Neural progenitor cell (in vitro differentiated cells): Measurements from ENCODE around the gene MPPE1. TPM values are rescaled to one million over a fixed set of nuclear protein-coding genes. Genes with fewer than 3 reads are reported as not detected.

ENCODE experiments used
- DNase-seq: peaks from one replicate; pipeline ENCODE4 v3.0.0-alpha.2; 2016; ENCODE audit warnings: low spot score
- H2AFZ ChIP-seq: fragments of 200-600 bp; sonication (generic); replicated peaks from 2 replicates; pipeline ENCODE4 v1.6.1; 2016; ENCODE audit warnings: antibody characterized with exemption
- H3F3A ChIP-seq: fragments of 200-600 bp; sonication (generic); 2 replicates; pipeline ENCODE4 v1.6.1; 2016; ENCODE audit warnings: antibody characterized with exemption, low read depth
- H3K27ac ChIP-seq: fragments of 200-600 bp; sonication (generic); 2 replicates; pipeline ENCODE4 v1.5.1; 2016; ENCODE audit warnings: mild to moderate bottlenecking
- H3K27me3 ChIP-seq: fragments of 200-600 bp; sonication (generic); 2 replicates; pipeline ENCODE4 v1.6.1; 2016; ENCODE audit warnings: mild to moderate bottlenecking, moderate library complexity
- H3K36me3 ChIP-seq: fragments of 200-600 bp; sonication (generic); 2 replicates; pipeline ENCODE4 v1.5.1; 2016
- H3K4me1 ChIP-seq: fragments of 200-600 bp; sonication (generic); 2 replicates; pipeline ENCODE4 v1.6.1; 2016; ENCODE audit warnings: mixed run types
- H3K4me2 ChIP-seq: fragments of 200-600 bp; sonication (generic); 2 replicates; pipeline ENCODE4 v1.6.1; 2016
- H3K4me3 ChIP-seq: fragments of 200-600 bp; sonication (generic); 2 replicates; pipeline ENCODE4 v1.5.1; 2016
- H3K79me2 ChIP-seq: fragments of 200-600 bp; sonication (generic); 2 replicates; pipeline ENCODE4 v1.6.1; 2016; ENCODE audit warnings: low read depth
- H3K9ac ChIP-seq: fragments of 200-600 bp; sonication (generic); 2 replicates; pipeline ENCODE4 v1.6.1; 2016
- H3K9me3 ChIP-seq: fragments of 200-600 bp; sonication (generic); 2 replicates; pipeline ENCODE4 v1.5.1; 2016; ENCODE audit warnings: low read depth
- H4K20me1 ChIP-seq: fragments of 200-600 bp; sonication (generic); 2 replicates; pipeline ENCODE4 v1.6.1; 2016; ENCODE audit warnings: low read depth
- H3K27ac Mint-ChIP-seq: 3 replicates; pipeline ENCODE4 v1.8.0; 2021; ENCODE audit warnings: mixed read lengths
- H3K27me3 Mint-ChIP-seq: 2 replicates; pipeline ENCODE4 v1.8.0; 2022; ENCODE audit warnings: low read depth, mild to moderate bottlenecking, inconsistent platforms, moderate library complexity, mixed read lengths; ENCODE audit not compliant: insufficient read depth
- H3K36me3 Mint-ChIP-seq: 3 replicates; pipeline ENCODE4 v1.8.0; 2021; ENCODE audit warnings: mixed read lengths
- H3K4me1 Mint-ChIP-seq: 3 replicates; pipeline ENCODE4 v1.8.0; 2021; ENCODE audit warnings: mixed read lengths
- H3K4me3 Mint-ChIP-seq: 3 replicates; pipeline ENCODE4 v1.8.0; 2021; ENCODE audit warnings: mild to moderate bottlenecking, moderate library complexity, mixed read lengths
- H3K9me3 Mint-ChIP-seq: 3 replicates; pipeline ENCODE4 v1.8.0; 2020; ENCODE audit warnings: mixed read lengths
- EZH2 ChIP-seq: fragments of 200-600 bp; sonication (generic); IDR thresholded peaks from 2 replicates; pipeline ENCODE4 v1.6.1; 2017; ENCODE audit warnings: antibody characterized with exemption, mild to moderate bottlenecking, moderate library complexity
- EZH2phosphoT487 ChIP-seq: fragments of 200-600 bp; sonication (generic); IDR thresholded peaks from 2 replicates; pipeline ENCODE4 v1.6.1; 2017; ENCODE audit warnings: antibody characterized with exemption
- total RNA-seq: library from RNA; depleted of rRNA; stranded (reverse); fragments of >200 nt; gene quantifications from 2 replicates; pipeline ENCODE4 v1.2.3, GENCODE V29; 2015; ENCODE audit warnings: low replicate concordance
- TF ChIP-seq, protein P1 (sequence below): fragments of 200-600 bp; sonication (generic); IDR thresholded peaks from 2 replicates; pipeline ENCODE4 v1.5.1; 2017; ENCODE audit warnings: antibody characterized with exemption, mild to moderate bottlenecking

MPPE1 gene
- total RNA-seq, 1 donor from 2014 or later: 17.3 TPM

DNA sequence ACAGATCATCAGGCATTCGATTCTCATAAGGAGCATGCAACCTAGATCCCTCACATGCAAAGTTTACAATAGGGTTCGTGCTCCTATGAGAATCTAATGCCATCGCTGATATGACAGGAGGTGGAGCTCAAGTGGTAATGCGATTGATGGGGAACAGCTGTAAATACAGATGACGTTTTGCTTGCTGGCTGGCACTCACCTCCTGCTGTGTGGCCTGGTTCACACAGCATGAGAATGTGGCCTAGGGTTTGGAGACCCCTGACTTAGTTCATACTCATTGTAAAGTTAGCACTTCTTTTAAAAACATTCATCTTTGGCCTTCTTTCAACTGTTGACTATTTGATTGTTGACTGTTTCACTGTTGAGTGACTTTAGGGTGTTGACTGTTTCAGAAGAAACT lies 65.6 kb downstream of the MPPE1 start:
- Mint-ChIP-seq H3K9me3 (no peaks in the 10 kb centered on the region), H3K36me3 (no peaks in the 10 kb centered on the region), H3K4me1 (peaks cover 12% of the 10 kb centered on the region), H3K4me3 (no peak overlapping the region), H3K27ac (no peak overlapping the region), H3K27me3 (no peaks in the 10 kb centered on the region)
- Histone ChIP-seq H2AFZ (no peak overlapping the region), H3K4me3 (no peak overlapping the region), H3F3A (no peaks in the 10 kb centered on the region), H4K20me1 (no peaks in the 10 kb centered on the region), H3K27me3 (no peaks in the 10 kb centered on the region), H3K9ac (no peak overlapping the region), H3K4me1 (peaks cover 14% of the 10 kb centered on the region), H3K9me3 (no peaks in the 10 kb centered on the region), H3K36me3 (no peaks in the 10 kb centered on the region), H3K4me2 (no peak overlapping the region), H3K79me2 (no peaks in the 10 kb centered on the region), H3K27ac (no peak overlapping the region)
- TF ChIP-seq, protein P1, sequence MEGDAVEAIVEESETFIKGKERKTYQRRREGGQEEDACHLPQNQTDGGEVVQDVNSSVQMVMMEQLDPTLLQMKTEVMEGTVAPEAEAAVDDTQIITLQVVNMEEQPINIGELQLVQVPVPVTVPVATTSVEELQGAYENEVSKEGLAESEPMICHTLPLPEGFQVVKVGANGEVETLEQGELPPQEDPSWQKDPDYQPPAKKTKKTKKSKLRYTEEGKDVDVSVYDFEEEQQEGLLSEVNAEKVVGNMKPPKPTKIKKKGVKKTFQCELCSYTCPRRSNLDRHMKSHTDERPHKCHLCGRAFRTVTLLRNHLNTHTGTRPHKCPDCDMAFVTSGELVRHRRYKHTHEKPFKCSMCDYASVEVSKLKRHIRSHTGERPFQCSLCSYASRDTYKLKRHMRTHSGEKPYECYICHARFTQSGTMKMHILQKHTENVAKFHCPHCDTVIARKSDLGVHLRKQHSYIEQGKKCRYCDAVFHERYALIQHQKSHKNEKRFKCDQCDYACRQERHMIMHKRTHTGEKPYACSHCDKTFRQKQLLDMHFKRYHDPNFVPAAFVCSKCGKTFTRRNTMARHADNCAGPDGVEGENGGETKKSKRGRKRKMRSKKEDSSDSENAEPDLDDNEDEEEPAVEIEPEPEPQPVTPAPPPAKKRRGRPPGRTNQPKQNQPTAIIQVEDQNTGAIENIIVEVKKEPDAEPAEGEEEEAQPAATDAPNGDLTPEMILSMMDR: no peak
- TF ChIP-seq EZH2: no peak
- no peak for TF ChIP-seq EZH2phosphoT487
- DNase-seq: no peak

DNA sequence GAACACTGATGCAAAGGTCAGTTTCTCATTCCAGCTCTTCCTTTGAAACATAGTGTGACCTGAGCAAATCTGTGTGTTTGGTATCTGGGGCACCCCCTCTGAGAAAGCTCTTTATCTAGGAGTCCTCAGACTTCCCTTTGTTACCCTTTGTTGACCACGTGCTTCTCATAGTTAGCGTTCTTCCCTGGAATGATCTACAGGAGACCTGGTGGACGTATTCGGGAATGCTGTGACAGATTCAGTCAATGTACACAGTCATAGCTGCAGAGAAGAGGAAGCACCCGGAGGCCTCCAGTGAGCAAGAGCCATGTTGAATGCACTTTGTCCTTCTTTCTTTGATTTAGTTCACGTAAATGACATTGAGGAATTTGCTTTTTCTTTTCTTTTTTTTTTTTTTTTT lies 67.6 kb downstream of the MPPE1 start:
- Histone ChIP-seq H2AFZ (peak overlapping the region; percentile 95), H3K4me2 (no peak overlapping the region), H3K4me3 (no peak overlapping the region), H3F3A (no peaks in the 10 kb centered on the region), H3K27me3 (no peaks in the 10 kb centered on the region), H3K4me1 (peaks cover 14% of the 10 kb centered on the region), H4K20me1 (no peaks in the 10 kb centered on the region), H3K9ac (no peak overlapping the region), H3K9me3 (no peaks in the 10 kb centered on the region), H3K79me2 (no peaks in the 10 kb centered on the region), H3K27ac (no peak overlapping the region), H3K36me3 (no peaks in the 10 kb centered on the region)
- Mint-ChIP-seq H3K9me3 (no peaks in the 10 kb centered on the region), H3K27me3 (no peaks in the 10 kb centered on the region), H3K4me1 (peaks cover 12% of the 10 kb centered on the region), H3K27ac (peak overlapping the region; percentile 9), H3K36me3 (no peaks in the 10 kb centered on the region), H3K4me3 (no peak overlapping the region)
- peak; percentile 58 for DNase-seq
- TF ChIP-seq EZH2phosphoT487: no peak
- no peak for TF ChIP-seq EZH2
- TF ChIP-seq, protein P1: peak; percentile 13

DNA sequence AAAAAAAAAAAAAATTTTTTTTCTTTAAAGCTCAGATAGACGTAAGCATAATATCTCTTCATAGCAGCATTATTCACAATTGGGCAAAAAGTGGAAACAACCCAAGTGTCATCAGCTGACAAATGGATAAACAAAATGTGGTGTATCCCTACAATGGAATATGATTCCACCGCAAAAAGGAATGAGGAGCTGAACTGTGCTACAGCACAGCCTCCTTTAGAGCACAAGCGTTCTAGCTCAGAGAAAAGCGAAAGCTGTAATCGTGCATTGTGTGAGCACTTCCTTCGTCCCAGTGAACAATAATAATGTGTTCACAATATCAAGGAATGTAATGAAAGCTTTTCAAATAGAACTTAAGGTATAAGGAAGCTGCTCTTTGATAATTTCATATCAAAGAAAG lies 68.6 kb downstream of the MPPE1 start:
- H3K4me1 Mint-ChIP-seq: peaks cover 12% of the 10 kb centered on the region
- no peak overlapping the region for H3K27ac ChIP-seq
- no peak overlapping the region for H3K4me3 ChIP-seq
- H4K20me1 ChIP-seq: no peaks in the 10 kb centered on the region
- no peaks in the 10 kb centered on the region for H3K36me3 Mint-ChIP-seq
- no peaks in the 10 kb centered on the region for H3K27me3 ChIP-seq
- H3K9me3 Mint-ChIP-seq: no peaks in the 10 kb centered on the region
- H3K27ac Mint-ChIP-seq: no peak overlapping the region
- H3K36me3 ChIP-seq: no peaks in the 10 kb centered on the region
- H3K4me3 Mint-ChIP-seq: no peak overlapping the region
- H3K9ac ChIP-seq: no peak overlapping the region
- no peaks in the 10 kb centered on the region for H3K9me3 ChIP-seq
- no peak overlapping the region for H2AFZ ChIP-seq
- no peaks in the 10 kb centered on the region for H3F3A ChIP-seq
- no peak overlapping the region for H3K4me2 ChIP-seq
- no peak for DNase-seq
- no peaks in the 10 kb centered on the region for H3K27me3 Mint-ChIP-seq
- H3K4me1 ChIP-seq: peaks cover 14% of the 10 kb centered on the region
- H3K79me2 ChIP-seq: no peaks in the 10 kb centered on the region
- TF ChIP-seq EZH2phosphoT487 (no peak), EZH2 (no peak)
- TF ChIP-seq, protein P1: no peak
